HuH-7 (cell line): ENCODE measurements around the gene EMID1.
"Not testable (repeated sequence)": the region's sequence is repeated elsewhere in the genome, so short reads cannot be mapped to it uniquely, and the experiment has no call there.

Source experiments
- DNase-seq: peaks from one replicate; pipeline ENCODE4 v3.0.0; 2011; ENCODE audit warnings: low spot score

Gene EMID1

DNA sequence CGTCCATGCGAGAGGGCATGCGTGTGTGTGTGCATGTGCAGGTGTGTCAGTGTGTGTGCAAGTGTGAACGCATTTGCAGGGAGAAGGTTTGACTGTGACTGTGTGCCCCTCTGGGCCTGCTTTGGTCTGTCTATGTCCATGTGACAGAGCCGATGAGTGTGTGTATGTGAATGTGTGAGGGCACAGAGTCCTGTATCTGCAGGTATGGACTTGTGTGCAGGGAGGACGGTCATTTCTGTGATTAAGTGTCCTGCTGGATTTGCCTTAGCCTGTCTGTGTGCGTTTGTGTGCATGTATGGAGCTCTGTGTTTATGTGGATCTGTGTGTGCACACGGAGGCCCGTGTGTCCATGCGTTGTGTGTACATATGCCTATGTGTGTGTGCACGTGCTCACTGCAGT is 5.4 kb downstream of the EMID1 start:
- no peak for DNase-seq

DNA sequence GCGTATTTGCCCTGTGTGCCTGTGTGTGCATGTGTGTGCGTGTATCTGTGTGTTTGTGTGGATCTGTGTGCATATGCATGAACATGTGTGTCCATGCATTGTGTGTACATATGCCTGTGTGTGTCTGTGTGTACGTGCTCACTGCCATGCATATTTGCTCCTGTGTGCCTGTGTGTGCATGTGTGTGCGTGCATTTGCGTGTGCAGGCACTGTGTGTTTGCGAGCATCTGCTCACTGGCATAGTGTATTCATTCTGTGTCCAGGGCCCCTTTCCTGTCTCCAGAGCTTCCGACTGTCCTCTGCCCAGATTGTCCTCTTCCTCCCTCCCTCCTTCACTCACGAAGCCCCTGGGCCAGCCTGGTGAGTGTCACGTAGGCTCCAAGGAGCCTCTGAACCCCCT is 5.8 kb downstream of the EMID1 start:
- no peak for DNase-seq

DNA sequence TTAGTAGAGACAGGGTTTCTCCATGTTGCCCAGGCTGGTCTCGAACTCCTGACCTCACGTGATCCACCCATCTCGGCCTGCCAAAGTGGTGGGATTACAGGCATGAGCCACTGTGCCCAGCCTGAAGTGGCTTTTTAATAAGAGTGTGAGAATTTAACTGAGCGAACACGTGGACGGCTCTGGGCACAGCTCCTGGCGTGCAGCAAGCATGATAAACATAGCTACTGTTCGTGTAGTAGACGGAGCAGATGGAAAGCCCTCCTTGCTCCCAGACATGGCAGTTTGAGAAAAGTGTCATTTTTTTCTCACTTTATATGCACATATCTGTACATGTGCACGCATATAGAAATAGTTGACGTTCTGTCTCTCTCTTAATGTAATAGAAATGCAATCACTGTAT is 7.0 kb downstream of the EMID1 start:
- DNase-seq, result no peak

DNA sequence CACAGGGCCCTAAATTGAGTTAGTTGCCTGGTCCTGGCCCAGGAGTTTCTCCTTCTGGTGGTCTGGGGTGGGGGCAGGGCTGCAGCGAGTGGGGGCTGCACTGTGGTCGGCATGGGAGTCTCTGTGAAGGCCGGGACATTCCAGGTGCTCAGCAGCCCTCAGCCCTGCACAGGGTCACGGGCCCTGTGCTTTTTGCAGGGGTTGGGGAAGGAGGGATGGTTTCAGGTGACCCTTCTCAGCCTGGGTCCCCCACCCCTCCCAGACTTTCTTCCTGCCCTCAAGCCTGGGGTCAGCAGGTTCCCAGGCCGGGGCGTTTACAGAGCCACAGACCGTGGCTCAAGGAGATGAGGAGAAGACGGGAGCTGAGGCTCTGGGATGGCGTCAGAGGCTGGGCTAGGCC is 7.8 kb downstream of the EMID1 start:
- no peak for DNase-seq

DNA sequence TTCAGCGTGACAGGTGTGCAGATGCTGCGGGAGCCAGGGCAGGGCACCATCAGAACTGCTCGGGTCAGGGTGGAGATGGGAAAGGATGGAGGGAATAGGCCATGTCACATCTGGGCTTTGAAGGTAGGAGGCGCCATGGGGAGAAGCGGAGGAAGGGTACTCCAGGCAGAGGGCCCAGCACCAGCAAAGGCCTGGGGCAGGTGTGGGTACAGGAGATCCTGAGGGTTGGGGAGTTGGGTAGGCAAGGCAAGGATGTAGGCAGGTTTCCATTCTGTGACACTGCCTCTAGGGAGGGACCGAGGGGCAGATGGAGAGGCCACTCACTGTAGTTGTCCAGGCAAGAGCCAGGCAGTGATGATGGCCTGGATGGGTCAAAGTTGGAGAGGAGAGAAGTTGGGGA is 8.5 kb downstream of the EMID1 start:
- DNase-seq, result no peak

DNA sequence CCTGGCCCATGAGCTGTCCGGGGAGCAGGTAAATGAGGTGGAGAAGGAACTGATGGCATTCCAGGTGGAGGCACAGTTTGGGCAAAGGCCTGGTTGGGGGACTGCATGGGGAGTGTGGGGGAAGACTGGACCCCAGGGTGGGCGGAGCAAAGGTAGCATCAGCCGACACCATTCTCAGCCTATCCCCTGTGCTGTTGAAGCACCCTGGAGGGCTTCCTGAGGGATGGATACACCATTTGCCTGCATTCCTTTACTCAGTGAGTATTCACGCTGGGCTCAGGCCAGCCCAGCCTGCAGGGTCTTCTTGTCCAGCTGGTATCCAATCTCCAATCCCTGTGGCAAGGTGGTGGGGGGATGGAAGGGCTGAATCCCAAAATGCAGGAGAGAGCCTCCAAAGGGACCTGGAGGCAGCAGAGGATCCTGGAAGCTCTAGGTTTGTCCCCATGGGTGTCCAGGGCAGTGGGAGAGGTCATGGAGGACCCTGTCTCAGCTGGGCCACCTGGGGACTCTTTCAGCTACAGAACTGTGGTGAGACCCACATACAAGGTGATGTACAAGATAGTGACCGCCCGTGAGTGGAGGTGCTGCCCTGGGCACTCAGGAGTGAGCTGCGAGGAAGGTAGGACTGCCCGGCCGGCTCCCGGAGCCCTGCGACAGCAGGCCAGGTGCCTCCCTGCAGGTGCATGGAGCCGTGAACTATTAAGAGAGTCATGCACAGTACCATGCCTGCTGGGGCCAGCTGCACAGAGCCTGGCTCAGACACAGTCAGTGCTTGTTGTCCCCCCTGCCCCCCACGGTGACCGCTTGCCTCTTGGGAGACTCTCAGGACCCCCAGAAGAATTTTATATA is 9.5 kb downstream of the EMID1 start:
- no peak for DNase-seq

DNA sequence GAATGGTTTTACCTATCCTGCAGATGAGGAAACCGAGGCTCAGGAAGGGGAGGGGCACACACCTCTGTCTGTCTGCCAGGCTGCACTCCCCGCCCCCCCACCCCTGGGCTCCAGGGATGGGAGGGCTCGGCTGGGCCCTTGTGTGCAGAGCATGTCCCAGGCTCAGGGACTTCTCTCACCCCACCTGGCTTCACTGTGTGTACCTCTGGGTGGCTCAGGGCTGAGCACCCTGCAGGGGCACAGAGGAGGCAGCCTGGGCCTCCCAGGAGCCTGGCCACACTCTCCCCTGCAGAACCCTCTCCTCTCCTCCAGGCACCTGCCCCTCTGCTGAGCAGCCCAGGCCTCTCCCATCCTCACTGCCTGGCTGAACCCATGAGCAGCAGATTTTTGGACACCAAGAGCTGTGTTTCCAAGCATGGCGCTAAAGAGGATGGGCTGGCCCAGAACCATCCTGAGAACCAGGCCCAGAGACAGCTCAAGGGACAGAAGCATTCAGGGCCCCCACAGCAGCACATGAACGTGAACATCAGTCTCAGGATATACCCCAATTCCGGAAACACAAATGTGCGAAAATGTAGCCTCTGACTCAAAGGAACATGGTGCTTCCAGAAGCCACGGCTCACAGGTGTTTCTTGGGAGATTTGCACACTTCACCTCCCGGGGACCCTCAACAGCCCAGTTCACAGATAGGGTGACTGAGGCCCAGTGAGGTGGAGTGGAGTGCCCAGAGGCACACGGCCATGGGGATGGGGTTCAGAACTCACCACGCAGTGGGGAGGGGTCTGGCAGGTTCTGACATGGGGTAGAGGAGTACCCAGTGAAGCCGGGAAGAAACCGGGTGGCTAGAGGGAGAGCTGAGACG is 10.5 kb downstream of the EMID1 start:
- DNase-seq, result no peak

DNA sequence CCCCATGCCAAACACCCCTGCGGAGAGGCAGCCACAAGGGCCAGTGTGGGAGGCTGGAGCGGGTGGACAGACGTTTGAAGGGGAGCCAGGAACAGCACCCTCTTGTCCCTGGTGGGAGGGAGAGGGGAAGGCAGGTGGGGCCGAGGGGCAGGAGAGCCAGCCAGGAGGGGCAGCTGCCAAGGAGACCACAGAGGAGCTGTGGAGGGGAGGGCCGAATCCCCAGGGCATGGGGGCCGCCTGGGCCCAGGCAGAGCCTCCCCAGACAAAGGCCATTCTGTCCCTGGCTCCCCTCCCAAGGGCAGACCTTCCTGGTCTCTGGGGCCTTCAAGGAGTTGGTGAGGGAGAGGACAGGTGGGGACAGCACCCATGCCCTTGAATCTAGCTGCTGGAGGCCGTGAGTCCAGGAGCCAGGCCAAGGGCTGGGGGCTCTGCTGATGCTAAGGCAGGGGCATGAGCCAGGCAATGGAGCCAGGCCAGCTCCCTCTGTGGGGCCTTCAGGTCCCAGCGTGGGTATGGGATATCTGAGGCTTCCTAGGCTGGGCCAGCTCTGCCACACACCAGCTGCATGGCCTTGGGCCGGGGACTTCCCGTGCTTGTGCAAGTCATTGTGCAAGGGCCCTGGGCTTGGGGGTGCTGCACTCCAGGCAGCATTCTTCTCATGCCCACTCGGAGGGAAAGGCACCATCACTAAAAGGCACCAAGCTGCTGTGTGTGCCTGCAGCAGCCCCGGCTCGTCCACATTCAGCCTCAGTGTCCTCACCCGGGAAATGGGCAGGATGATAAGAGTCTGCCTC is 11.4 kb downstream of the EMID1 start:
- peak; percentile 81 for DNase-seq

DNA sequence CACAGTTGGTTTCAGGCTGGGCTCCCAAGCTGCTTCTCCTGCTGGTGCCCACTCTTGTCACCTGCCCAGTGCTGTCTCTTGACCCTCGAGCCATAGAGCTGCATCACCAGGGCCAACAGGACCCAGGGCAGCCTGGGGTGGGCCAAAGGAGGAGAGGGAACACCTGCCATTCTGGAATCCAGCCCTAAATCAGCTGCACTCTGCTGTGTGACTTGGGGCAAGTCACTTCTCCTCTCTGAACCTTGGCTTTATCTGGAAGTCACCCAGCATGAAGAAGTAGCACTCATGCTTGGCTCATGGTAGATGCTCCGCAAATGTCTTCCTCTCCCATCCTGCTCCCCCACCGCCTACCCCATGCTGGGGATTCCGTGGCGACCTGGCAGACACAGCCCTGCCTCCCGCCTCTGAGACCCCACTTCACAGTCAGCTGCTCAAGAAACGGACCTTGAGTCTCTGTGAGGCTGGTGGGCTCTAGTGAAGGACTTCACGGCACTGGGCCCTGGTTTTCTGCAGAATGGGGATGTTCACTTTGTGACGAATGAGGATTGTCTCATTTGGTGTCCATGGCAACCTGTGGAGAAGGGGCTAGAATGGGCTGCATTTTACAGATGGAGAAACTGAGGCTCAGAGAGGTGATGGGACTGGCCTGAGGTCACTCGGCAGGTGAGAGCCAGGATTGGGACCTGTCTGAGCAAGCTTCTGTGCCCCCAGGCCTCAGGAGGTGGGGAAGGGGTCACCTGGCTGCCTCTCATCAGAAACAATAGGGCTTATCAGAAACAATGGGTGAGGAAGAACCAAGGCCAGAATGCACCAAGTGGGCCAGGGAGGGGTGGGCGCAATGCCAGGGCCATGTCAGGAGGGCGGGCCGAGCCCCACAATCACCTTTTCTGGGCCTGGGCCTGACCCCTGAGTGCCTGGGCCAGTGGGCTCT is 12.4 kb downstream of the EMID1 start:
- no peak for DNase-seq

DNA sequence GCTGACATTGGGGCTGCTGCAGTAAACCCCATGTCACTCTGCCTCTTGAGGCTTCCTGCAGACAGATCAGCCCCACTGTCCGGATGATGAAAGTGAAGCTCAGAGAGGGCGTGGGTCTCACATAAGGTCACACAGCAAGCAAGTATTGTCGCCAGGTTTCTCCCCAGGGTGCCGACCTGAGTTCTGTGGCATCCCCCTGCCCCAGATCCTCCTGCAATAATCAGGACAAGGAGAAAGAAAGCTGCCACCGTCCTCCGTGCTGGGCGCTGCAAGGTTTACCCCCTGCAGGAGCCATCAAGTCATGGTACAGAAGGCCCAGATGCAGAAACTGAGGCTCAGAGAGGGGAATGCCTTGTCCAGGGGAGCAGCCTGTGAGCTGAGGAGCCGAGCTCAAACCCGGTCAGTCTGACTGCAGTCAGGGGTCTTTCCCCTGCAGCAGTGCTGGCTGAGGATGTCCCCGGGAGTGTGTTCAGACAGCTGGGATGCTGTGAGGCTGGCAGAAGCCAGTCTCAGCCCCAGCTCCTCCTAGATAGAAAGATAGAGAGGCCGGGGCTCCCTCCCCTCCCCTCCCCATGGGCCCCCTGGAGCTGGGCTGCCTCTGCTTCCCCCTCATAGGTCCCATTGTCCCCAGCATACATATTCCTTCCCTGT is 13.2 kb downstream of the EMID1 start:
- DNase-seq, result no peak

DNA sequence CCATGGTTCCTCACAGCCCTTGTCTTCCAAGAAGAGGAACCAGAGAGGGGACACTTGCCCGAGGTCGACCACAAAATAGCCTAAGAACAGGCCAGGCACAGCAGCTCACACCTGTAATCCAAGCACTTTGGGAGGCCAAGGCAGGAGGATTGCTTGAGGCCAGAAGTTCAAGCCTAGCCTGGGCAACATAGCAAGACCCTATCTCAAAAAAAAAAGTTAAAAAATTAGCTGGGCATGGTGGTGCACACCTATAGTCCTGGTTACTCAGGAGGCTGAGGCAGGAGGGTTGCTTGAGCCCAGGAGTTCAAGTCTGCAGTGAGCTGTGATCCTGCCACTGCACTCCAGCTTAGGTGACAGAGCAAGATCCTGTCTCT is 13.7 kb downstream of the EMID1 start:
- not testable (repeated sequence) for DNase-seq

DNA sequence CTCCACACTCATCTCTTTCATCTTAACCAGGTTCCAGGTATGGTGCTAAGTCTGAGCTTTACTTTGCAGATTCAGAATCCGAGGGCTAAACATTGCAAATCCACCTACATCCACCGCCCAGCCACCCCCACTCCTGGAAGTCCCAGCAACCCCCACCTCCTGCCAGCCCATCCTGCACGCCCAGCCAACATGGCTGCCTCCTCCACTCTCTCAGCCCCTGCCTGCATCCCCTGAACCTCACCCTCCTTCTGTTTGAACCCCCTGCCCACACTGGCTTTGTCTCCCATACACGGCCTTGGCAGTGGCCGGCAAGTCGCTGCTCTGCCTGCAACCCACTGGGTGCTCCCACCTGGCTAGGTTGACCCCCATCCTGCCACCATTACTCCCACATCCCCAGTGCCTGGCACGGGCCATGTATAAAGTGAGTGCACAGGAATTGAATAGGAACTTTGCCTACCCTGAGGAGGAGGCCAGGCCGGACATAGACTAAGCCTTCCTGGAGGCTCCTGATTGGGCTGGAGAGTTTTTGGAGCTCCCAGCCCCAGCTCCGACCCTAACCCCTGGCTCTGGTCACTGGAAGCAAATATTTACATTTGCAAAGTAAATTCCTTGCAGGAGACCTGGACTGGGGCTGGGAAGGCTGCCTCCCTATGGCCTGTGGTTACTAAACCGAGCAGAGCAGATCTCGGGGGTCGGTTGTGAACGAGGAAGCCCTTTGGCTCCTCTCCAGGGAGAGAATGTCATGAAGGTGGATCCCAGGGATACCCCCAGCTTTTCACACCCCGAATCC is 14.4 kb downstream of the EMID1 start:
- peak; percentile 97 for DNase-seq

DNA sequence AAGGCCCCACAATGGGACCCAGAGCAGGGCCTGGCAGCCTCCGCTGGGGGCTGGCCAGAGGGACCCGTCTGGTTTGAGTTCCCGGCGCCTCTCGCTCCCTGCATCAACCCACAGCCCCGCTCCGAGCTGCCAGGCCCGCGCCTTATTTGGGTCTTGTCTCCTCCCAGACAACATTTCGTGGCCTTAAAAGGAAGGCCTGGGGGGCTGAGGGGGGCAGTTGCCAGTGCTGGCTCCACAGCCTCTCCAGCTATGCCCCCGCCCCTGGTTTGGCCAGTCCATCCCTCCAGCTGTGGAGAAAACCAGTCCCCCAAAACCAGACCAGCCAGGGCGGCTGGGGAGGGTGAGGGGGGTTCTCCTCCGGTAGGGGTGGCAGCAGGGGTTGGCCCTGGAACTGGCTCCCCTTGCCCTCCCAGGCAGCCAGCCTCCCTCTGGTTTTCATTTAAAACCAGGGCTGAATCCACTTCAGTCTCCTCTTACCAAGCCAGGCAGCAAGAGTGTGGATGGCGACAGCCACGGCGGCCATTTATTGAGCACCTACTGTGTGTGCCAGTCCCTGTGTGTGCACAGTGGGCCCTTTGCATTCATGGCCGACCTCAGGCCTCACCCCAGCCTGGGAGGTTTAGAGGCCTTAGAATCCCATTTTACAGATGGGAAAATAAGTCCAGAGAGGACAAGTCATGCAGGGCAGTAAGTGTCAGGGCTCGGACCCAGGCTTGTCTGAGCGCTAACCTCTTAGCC is 18.6 kb downstream of the EMID1 start:
- no peak for DNase-seq

DNA sequence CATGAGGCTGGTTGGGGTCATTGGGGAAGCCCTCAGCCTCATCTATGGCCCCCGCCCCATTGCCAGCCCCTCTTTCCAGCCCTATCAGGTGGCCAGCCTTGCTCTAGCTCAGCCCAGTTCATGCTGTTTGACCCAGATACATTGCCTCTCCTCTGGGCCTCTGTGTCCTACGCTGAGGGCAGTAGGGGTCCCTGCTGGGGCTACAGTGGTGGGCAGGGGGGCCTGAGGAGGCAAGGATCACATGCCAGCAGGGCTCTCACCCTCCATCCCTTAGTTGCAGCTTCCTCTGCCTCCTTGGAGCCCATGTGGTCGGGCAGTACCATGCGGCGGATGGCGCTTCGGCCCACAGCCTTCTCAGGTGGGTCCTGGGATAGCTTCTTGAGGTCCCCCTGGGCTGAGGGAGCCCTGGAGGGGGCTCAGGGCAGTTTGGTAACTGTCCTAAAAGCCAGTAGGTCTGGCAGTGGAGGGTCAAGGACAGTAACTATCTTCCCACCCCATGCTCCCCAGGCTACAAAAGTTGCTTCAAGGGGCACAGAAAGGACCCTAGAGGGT is 19.2 kb downstream of the EMID1 start:
- no peak for DNase-seq

DNA sequence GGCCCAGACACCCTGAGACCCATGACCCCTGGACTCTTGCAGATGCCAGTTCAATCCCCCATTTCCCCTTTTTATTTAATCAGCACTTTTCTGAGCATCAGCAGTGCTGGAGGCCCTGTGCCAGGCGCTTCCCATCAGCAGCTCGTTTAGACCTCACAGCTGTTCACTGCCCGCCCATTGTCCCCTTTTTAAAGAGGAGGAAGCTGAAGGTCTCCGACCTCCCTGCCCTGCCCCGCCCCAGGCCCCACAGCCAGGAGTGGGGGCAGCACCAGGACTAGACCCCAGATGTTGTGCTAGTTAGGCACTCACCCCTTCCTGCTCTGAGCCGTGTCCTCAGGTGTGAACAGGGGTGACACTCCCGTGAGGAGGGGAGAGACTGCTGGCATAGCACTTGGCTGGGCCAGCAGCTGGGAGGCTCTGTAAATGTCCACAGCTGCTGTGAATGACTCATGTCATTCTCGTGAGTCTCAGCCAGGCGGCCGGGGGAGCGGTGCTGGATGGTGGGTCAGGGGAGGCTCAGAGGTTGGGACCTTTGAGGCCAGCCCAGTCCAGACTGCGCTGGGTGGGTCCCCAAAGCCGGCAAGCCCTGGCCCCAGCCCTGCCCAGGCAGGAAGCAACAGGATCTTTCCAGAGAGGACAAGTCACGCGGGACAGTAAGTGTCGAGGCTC is 19.9 kb downstream of the EMID1 start:
- DNase-seq, result no peak

DNA sequence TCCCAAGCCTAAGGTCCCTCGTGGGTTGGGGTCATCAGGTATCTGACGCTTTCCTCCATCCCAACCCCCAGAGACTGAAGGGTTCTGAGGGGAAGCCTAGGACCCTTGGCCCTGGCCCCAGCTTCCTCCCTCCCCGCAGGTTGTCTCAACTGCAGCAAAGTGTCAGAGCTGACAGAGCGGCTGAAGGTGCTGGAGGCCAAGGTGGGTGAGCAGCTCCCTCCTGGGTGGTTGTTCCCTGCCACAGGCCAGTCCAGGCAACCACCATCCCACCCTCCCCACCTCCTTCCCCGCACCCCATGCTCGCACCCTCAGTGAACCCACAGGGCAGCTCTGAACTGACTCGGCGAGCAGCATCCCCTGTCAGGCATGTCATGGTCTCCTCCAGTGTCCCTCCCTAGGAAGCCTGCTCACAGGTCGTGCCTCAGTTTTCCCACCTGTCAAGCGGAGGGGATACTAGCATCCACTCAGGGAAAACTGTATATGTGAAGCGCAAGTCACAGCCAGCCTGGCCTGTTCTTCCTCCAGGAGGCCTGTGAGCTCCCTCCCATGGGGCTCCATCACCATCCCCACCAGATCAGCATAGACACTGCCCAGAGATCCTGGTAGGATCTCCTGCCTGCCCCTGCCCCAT is 20.8 kb downstream of the EMID1 start:
- no peak for DNase-seq

DNA sequence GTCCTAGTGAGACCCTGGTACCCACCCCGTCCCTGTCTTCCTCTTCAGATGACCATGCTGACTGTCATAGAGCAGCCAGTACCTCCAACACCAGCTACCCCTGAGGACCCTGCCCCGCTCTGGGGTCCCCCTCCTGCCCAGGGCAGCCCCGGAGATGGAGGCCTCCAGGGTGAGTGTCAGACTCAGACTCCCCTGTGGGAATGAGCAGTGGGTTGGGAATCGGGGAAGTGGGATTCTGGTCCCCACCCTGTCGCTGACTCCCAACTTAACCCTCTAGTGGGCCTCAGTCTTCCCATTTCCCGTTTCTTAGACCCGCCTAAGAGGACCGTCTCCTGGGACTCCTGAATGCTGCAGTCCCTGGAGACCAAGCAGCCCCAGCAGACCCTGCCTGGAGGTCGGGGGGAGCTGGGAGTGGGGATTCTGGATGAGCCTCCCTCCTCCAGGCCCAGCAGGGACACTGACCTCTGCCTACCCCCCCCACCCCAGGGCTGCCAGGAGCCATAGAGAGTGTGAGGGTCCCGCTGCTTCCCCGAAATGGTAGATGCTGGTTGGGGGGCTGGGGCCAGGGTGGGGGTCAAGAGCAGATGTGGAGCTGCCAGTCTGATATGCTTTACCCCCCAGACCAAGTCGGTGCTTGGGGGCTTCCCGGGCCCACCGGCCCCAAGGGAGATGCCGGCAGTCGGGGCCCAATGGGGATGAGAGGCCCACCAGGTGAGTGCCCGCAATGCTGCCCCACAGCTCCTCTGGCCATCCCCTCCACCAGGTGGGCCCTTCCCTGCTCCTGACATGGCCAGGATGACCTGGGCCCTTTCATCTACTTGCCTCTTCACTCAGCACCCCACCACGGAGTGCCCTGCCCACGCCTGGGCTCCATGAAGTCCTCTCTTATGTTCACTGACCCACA is 25.5 kb downstream of the EMID1 start:
- DNase-seq, result no peak
